Measurements from ENCODE around the gene HDAC8.

HDAC8 gene

DNA sequence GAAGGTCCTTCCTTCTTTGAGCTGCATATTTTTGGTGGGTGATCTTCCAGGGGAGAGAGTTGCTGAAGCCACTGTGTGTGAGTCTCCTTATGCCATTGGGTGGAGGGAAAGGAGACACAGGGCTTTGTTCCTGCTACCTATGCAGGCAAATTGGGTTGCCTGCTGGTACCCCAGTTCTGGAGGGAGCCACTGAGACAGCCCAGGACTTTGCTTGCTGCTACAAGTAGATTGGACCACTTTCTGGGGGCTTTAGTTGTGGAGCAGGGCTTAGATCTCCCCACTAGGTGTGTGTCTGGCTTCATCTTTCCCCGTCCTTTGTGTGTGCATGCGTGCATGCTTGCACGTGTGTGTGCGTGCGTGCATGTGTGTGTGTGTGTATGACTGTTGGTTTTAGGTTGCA lies 276.9 kb downstream of the HDAC8 start:
- H3K4me3 ChIP-seq = no peak overlapping the region
- no peak for DNase-seq (ENCODE audit: low spot score)
- TF ChIP-seq, protein P1, sequence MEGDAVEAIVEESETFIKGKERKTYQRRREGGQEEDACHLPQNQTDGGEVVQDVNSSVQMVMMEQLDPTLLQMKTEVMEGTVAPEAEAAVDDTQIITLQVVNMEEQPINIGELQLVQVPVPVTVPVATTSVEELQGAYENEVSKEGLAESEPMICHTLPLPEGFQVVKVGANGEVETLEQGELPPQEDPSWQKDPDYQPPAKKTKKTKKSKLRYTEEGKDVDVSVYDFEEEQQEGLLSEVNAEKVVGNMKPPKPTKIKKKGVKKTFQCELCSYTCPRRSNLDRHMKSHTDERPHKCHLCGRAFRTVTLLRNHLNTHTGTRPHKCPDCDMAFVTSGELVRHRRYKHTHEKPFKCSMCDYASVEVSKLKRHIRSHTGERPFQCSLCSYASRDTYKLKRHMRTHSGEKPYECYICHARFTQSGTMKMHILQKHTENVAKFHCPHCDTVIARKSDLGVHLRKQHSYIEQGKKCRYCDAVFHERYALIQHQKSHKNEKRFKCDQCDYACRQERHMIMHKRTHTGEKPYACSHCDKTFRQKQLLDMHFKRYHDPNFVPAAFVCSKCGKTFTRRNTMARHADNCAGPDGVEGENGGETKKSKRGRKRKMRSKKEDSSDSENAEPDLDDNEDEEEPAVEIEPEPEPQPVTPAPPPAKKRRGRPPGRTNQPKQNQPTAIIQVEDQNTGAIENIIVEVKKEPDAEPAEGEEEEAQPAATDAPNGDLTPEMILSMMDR (IDR thresholded peaks at IDR 0.05) = no peak
- no peak overlapping the region for H3K27ac ChIP-seq

DNA sequence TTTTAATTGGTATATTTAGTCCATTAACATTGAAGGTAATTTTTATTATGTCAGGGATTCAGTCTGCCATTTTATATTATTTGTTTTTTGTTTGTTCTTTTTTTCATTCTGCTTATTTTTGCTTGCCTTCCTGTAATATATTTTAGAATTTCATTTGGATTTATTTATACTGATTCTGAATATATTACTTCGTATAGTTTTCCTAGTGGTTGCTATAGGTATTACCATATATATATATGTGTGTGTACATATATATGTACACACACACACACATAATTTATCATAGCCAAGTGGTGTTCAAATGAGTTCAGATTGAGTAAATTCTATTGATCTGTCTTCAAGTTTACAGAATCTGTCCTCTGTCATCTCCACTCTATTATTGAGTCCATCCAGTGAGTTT lies 278.1 kb downstream of the HDAC8 start:
- no peak overlapping the region for H3K27ac ChIP-seq
- TF ChIP-seq, protein P1 (IDR thresholded peaks at IDR 0.05) = no peak
- DNase-seq (ENCODE audit: low spot score) = no peak
- H3K4me3 ChIP-seq = no peak overlapping the region

DNA sequence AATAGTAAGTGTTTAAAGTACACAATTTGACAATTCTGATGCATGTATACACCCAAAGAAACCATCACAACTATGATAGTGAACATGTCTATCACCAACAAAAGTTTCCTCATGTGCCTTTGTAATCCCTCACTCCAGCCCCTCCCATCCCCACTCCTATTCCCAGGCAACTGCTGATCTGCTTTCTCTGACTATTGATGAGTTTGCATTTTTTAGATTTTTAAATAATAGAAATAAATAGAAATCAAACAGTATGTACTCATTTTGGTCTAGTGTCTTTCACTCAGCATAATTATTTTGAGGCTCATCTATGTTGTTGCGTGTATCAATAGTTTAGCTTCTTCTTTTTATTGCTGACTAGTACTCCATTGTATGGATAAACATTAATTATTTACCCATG lies 290.3 kb downstream of the HDAC8 start:
- no peak for DNase-seq (ENCODE audit: low spot score)
- H3K27ac ChIP-seq = no peak overlapping the region
- TF ChIP-seq, protein P1 (IDR thresholded peaks at IDR 0.05) = no peak
- H3K4me3 ChIP-seq = no peak overlapping the region

DNA sequence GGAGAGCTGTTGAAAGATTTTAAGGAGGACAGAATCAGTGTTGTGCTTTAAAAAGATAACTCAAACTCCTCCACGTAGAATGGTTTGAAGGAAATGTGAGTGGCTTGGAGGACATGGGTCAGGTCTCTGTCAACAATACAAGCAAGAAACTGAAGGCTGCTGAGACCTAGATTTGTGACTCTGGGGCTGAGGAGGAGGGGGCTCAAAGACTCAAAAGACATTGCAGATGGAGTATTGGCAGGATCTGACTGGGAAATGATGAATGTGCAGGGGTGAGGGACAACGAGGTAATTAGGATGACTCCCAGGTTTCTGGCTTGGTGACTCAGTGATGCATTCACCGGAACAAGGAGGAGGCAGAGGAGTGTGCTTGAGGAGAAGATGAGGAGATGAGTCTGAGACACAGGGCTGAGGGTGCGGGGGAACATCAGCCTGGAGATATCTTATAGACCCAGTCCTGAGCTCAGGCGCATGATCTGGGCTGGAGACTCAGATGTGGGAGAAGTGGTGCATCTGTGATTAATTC lies 292.3 kb downstream of the HDAC8 start:
- H3K27ac ChIP-seq = no peak overlapping the region
- no peak for DNase-seq (ENCODE audit: low spot score)
- no peak overlapping the region for H3K4me3 ChIP-seq
- TF ChIP-seq, protein P1 (IDR thresholded peaks at IDR 0.05) = no peak
